HL-60 (cell line): ENCODE data around the gene TUBD1.

Source experiments
- DNase-seq, 2 experiments: peaks; one replicate each; pipeline ENCODE4 v3.0.0-alpha.2; 2010 to 2020; ENCODE audit warnings: low read depth in 1 of 2, low spot score in 1 of 2
- H3K27ac ChIP-seq: fragments of 250-450 bp; sonication (Bioruptor Pico); replicated peaks from 2 replicates; pipeline ENCODE4 v1.5.1; 2020; ENCODE audit warnings: mild to moderate bottlenecking, moderate library complexity
- H3K27me3 ChIP-seq: fragments of 250-450 bp; sonication (Bioruptor Pico); 2 replicates; pipeline ENCODE4 v1.5.1; 2021; ENCODE audit warnings: mild to moderate bottlenecking, moderate library complexity; ENCODE audit not compliant: insufficient read depth, poor library complexity, severe bottlenecking
- H3K4me3 ChIP-seq: replicated peaks from 2 replicates; pipeline ENCODE4 v1.5.1; 2011; ENCODE audit warnings: mild to moderate bottlenecking, control low read depth, low read length; ENCODE audit not compliant: insufficient read depth
- GABPA ChIP-seq: IDR thresholded peaks from 2 replicates; pipeline ENCODE4 v1.6.1; 2012; ENCODE audit warnings: low read depth
- POLR2AphosphoS5 ChIP-seq: IDR thresholded peaks from 2 replicates; pipeline ENCODE4 v1.6.1; 2012; ENCODE audit warnings: low read depth
- REST ChIP-seq: IDR thresholded peaks from 2 replicates; pipeline ENCODE4 v1.6.1; 2012; ENCODE audit warnings: low read depth; ENCODE audit not compliant: insufficient replicate concordance
- SPI1 ChIP-seq: IDR thresholded peaks from 2 replicates; pipeline ENCODE4 v1.6.1; 2012; ENCODE audit warnings: low read depth, mild to moderate bottlenecking, borderline replicate concordance
- TF ChIP-seq, protein P1 (sequence below): IDR thresholded peaks from one replicate; pipeline ENCODE4 v1.5.1; 2011; ENCODE audit warnings: low read length, control low read depth, inconsistent platforms; ENCODE audit not compliant: insufficient read depth

TUBD1 gene

GRCh38 chr17:59890720-59891119, 2.0 kb downstream of the TUBD1 start:
- no peak overlapping the region for H3K4me3 ChIP-seq
- H3K27ac ChIP-seq: no peak overlapping the region
- TF ChIP-seq GABPA: no peak
- no peak for TF ChIP-seq REST
- TF ChIP-seq, protein P1, sequence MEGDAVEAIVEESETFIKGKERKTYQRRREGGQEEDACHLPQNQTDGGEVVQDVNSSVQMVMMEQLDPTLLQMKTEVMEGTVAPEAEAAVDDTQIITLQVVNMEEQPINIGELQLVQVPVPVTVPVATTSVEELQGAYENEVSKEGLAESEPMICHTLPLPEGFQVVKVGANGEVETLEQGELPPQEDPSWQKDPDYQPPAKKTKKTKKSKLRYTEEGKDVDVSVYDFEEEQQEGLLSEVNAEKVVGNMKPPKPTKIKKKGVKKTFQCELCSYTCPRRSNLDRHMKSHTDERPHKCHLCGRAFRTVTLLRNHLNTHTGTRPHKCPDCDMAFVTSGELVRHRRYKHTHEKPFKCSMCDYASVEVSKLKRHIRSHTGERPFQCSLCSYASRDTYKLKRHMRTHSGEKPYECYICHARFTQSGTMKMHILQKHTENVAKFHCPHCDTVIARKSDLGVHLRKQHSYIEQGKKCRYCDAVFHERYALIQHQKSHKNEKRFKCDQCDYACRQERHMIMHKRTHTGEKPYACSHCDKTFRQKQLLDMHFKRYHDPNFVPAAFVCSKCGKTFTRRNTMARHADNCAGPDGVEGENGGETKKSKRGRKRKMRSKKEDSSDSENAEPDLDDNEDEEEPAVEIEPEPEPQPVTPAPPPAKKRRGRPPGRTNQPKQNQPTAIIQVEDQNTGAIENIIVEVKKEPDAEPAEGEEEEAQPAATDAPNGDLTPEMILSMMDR: no peak
- no peak for TF ChIP-seq SPI1
- TF ChIP-seq POLR2AphosphoS5: no peak
- DNase-seq: no peak
- no peaks in the 10 kb centered on the region for H3K27me3 ChIP-seq

- no peak for DNase-seq
- TF ChIP-seq SPI1: no peak
- TF ChIP-seq, protein P1: no peak
- TF ChIP-seq REST: no peak
- no peak for TF ChIP-seq POLR2AphosphoS5
- no peak for TF ChIP-seq GABPA
Observed at GRCh38 chr17:59888145-59888750, 4.5 kb downstream of the TUBD1 start.

DNA sequence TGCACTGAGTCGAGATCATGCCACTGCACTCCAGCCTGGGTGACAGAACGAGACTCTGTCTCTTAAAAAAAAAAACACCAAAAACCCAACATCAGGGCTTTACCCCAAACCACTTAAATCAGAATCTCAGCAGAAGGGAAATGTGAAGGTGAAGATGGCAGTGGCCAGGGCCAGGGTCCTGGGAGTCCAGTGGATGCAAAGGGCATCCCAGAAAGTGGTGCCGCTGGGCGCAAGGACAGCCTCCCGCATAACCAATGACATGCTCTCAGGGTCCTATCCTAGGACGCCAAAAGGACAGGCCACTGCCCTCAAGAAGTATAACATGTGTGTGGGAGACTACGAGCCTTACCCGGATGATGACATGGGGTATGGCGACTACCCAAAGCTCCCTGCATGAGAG, 7.9 kb downstream of the TUBD1 start:
- DNase-seq: no peak
- Histone ChIP-seq H3K4me3 (no peak overlapping the region), H3K27me3 (no peaks in the 10 kb centered on the region), H3K27ac (no peak overlapping the region)
- TF ChIP-seq, protein P1: no peak
- TF ChIP-seq SPI1 (no peak), POLR2AphosphoS5 (no peak), REST (no peak), GABPA (no peak)

More at GRCh38 chr17:59888145-59888750, 4.5 kb downstream of the TUBD1 start:
- no peaks in the 10 kb centered on the region for H3K27me3 ChIP-seq
- H3K4me3 ChIP-seq: no peak overlapping the region
- H3K27ac ChIP-seq: no peak overlapping the region
